Measurements from ENCODE around the gene SLC9A5. TPM values are rescaled to one million over a fixed set of nuclear protein-coding genes. Genes with fewer than 3 reads are reported as not detected.

SLC9A5 gene
- total and polyA plus RNA-seq, 10 of the 15 experiments (the other 5 are each of a cell fraction or from before 2014, with no cell fraction given), result 0.26 to 5.7 (median 1.5) TPM

DNA sequence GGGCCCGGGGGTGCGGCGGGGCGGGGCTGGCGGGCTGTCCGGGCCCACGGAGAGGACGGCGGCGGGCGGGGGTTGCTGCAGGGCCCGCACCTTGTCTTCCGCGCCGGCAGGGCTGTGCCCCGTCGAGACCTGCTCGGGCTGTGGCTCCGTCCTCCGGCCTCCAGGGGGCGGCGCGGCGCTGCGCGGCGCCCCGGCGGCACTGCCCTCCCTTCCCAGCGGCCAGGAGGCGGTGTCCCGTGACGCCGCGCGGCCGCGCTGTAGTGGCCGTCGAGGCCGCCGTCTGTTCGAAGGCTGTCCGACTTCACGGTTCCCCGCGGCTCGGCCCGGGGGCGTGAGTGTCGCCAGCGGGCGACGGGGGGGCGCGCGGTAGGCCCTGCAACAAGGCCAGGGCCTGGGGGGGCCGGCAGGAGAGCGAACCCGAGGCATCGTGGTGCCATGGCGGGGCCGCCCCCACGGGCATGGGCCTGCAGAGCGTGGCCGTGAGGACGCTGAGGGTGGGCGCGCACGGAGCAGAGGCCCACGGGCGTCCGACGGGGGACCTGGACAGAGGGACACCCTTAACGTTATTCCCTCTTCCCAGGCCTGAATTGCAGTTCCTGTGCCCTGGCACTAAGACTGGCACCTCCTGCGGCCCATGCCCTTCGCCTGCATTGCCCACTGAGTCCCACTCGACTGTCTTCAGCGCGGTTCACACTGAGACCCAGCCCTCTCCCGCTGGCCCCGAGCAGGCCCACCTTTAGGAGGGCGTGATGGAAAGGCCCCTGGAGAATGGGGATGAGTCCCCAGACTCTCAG is 30.7 kb downstream of the SLC9A5 start, which contains the start of gene PLEKHG4 (continued):
- TF ChIP-seq, protein P1, sequence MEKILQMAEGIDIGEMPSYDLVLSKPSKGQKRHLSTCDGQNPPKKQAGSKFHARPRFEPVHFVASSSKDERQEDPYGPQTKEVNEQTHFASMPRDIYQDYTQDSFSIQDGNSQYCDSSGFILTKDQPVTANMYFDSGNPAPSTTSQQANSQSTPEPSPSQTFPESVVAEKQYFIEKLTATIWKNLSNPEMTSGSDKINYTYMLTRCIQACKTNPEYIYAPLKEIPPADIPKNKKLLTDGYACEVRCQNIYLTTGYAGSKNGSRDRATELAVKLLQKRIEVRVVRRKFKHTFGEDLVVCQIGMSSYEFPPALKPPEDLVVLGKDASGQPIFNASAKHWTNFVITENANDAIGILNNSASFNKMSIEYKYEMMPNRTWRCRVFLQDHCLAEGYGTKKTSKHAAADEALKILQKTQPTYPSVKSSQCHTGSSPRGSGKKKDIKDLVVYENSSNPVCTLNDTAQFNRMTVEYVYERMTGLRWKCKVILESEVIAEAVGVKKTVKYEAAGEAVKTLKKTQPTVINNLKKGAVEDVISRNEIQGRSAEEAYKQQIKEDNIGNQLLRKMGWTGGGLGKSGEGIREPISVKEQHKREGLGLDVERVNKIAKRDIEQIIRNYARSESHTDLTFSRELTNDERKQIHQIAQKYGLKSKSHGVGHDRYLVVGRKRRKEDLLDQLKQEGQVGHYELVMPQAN (conservative IDR thresholded peaks at IDR 0.05), result no peak; the same call in 1 of the 2 replicates
- TF ChIP-seq SREBF2 (IDR thresholded peaks at IDR 0.05; ENCODE audit: low read length), result no peak
- no peak for TF ChIP-seq CHD4 (IDR thresholded peaks at IDR 0.05)
- TF ChIP-seq, protein P2, sequence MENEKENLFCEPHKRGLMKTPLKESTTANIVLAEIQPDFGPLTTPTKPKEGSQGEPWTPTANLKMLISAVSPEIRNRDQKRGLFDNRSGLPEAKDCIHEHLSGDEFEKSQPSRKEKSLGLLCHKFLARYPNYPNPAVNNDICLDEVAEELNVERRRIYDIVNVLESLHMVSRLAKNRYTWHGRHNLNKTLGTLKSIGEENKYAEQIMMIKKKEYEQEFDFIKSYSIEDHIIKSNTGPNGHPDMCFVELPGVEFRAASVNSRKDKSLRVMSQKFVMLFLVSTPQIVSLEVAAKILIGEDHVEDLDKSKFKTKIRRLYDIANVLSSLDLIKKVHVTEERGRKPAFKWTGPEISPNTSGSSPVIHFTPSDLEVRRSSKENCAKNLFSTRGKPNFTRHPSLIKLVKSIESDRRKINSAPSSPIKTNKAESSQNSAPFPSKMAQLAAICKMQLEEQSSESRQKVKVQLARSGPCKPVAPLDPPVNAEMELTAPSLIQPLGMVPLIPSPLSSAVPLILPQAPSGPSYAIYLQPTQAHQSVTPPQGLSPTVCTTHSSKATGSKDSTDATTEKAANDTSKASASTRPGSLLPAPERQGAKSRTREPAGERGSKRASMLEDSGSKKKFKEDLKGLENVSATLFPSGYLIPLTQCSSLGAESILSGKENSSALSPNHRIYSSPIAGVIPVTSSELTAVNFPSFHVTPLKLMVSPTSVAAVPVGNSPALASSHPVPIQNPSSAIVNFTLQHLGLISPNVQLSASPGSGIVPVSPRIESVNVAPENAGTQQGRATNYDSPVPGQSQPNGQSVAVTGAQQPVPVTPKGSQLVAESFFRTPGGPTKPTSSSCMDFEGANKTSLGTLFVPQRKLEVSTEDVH (IDR thresholded peaks at IDR 0.05; ENCODE audit: low read depth, partially characterized antibody), result no peak
- TF ChIP-seq, protein P3, sequence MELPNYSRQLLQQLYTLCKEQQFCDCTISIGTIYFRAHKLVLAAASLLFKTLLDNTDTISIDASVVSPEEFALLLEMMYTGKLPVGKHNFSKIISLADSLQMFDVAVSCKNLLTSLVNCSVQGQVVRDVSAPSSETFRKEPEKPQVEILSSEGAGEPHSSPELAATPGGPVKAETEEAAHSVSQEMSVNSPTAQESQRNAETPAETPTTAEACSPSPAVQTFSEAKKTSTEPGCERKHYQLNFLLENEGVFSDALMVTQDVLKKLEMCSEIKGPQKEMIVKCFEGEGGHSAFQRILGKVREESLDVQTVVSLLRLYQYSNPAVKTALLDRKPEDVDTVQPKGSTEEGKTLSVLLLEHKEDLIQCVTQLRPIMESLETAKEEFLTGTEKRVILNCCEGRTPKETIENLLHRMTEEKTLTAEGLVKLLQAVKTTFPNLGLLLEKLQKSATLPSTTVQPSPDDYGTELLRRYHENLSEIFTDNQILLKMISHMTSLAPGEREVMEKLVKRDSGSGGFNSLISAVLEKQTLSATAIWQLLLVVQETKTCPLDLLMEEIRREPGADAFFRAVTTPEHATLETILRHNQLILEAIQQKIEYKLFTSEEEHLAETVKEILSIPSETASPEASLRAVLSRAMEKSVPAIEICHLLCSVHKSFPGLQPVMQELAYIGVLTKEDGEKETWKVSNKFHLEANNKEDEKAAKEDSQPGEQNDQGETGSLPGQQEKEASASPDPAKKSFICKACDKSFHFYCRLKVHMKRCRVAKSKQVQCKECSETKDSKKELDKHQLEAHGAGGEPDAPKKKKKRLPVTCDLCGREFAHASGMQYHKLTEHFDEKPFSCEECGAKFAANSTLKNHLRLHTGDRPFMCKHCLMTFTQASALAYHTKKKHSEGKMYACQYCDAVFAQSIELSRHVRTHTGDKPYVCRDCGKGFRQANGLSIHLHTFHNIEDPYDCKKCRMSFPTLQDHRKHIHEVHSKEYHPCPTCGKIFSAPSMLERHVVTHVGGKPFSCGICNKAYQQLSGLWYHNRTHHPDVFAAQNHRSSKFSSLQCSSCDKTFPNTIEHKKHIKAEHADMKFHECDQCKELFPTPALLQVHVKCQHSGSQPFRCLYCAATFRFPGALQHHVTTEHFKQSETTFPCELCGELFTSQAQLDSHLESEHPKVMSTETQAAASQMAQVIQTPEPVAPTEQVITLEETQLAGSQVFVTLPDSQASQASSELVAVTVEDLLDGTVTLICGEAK (IDR thresholded peaks at IDR 0.05; ENCODE audit: borderline replicate concordance), result no peak
- TF ChIP-seq NFXL1 (IDR thresholded peaks at IDR 0.05; ENCODE audit: borderline replicate concordance), result no peak
- TF ChIP-seq, protein P4, sequence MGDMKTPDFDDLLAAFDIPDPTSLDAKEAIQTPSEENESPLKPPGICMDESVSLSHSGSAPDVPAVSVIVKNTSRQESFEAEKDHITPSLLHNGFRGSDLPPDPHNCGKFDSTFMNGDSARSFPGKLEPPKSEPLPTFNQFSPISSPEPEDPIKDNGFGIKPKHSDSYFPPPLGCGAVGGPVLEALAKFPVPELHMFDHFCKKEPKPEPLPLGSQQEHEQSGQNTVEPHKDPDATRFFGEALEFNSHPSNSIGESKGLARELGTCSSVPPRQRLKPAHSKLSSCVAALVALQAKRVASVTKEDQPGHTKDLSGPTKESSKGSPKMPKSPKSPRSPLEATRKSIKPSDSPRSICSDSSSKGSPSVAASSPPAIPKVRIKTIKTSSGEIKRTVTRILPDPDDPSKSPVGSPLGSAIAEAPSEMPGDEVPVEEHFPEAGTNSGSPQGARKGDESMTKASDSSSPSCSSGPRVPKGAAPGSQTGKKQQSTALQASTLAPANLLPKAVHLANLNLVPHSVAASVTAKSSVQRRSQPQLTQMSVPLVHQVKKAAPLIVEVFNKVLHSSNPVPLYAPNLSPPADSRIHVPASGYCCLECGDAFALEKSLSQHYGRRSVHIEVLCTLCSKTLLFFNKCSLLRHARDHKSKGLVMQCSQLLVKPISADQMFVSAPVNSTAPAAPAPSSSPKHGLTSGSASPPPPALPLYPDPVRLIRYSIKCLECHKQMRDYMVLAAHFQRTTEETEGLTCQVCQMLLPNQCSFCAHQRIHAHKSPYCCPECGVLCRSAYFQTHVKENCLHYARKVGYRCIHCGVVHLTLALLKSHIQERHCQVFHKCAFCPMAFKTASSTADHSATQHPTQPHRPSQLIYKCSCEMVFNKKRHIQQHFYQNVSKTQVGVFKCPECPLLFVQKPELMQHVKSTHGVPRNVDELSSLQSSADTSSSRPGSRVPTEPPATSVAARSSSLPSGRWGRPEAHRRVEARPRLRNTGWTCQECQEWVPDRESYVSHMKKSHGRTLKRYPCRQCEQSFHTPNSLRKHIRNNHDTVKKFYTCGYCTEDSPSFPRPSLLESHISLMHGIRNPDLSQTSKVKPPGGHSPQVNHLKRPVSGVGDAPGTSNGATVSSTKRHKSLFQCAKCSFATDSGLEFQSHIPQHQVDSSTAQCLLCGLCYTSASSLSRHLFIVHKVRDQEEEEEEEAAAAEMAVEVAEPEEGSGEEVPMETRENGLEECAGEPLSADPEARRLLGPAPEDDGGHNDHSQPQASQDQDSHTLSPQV (IDR thresholded peaks at IDR 0.05), result peak; percentile 79; the same call in 1 of the 2 replicates
- no peak for TF ChIP-seq RUNX3 (IDR thresholded peaks at IDR 0.05; ENCODE audit: low read length)
- TF ChIP-seq BCL11A (IDR thresholded peaks at IDR 0.05; ENCODE audit: low read depth, low read length), result no peak
- no peak for TF ChIP-seq SMAD1 (IDR thresholded peaks at IDR 0.05; ENCODE audit: low read depth, partially characterized antibody)
- TF ChIP-seq, protein P5, sequence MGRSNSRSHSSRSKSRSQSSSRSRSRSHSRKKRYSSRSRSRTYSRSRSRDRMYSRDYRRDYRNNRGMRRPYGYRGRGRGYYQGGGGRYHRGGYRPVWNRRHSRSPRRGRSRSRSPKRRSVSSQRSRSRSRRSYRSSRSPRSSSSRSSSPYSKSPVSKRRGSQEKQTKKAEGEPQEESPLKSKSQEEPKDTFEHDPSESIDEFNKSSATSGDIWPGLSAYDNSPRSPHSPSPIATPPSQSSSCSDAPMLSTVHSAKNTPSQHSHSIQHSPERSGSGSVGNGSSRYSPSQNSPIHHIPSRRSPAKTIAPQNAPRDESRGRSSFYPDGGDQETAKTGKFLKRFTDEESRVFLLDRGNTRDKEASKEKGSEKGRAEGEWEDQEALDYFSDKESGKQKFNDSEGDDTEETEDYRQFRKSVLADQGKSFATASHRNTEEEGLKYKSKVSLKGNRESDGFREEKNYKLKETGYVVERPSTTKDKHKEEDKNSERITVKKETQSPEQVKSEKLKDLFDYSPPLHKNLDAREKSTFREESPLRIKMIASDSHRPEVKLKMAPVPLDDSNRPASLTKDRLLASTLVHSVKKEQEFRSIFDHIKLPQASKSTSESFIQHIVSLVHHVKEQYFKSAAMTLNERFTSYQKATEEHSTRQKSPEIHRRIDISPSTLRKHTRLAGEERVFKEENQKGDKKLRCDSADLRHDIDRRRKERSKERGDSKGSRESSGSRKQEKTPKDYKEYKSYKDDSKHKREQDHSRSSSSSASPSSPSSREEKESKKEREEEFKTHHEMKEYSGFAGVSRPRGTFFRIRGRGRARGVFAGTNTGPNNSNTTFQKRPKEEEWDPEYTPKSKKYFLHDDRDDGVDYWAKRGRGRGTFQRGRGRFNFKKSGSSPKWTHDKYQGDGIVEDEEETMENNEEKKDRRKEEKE (IDR thresholded peaks at IDR 0.05), result no peak
